Panc1 (cell line): Measurements from ENCODE around the gene RAPGEF1. TPM values are rescaled to one million over a fixed set of nuclear protein-coding genes. Genes with fewer than 3 reads are reported as not detected.

Source experiments
- ATAC-seq: fragments of 200-7000 bp; cut with Tn5 transposase; 2 replicates; pipeline ENCODE4 v1.9.1; 2020; ENCODE audit warnings: mild to moderate bottlenecking, moderate library complexity
- BruUV-seq: library from RNA; stranded (reverse); fragments of 400-500 nt; replicated peaks from 2 replicates; lab custom pipeline; 2021; lab: Mats Ljungman, UMichigan
- CTCF ChIA-PET: fragments of 300-600 bp; sonication (Branson Sonifier 250); formaldehyde crosslinking; loops from one replicate; lab custom pipeline; 2022; ENCODE audit warnings: antibody characterized with exemption; lab: Charles Lee
- POLR2A ChIA-PET: fragments of 300-600 bp; sonication (Branson Sonifier 250); formaldehyde crosslinking; loops from one replicate; lab custom pipeline; 2022; ENCODE audit warnings: antibody characterized with exemption; lab: Charles Lee
- DNase-seq: peaks from one replicate; pipeline ENCODE4 v3.0.0-alpha.2; 2010; ENCODE audit warnings: low read depth, low spot score
- H3K27ac ChIP-seq: 2 replicates; pipeline ENCODE4 v1.5.1; 2011; ENCODE audit warnings: mild to moderate bottlenecking, low read length, inconsistent platforms
- H3K27me3 ChIP-seq: fragments of 200-500 bp; sonication (Bioruptor generic); 2 replicates; pipeline ENCODE4 v1.6.0; 2014; ENCODE audit warnings: low read length, inconsistent platforms; ENCODE audit not compliant: control insufficient read depth, insufficient read depth
- H3K36me3 ChIP-seq: fragments of 200-500 bp; sonication (Bioruptor generic); 2 replicates; pipeline ENCODE4 v1.5.1; 2014; ENCODE audit warnings: inconsistent platforms, mild to moderate bottlenecking, low read length, moderate library complexity; ENCODE audit not compliant: control insufficient read depth, insufficient read depth
- H3K4me1 ChIP-seq: 2 replicates; pipeline ENCODE4 v1.5.1; 2011; ENCODE audit warnings: inconsistent platforms, mild to moderate bottlenecking, low read length, moderate library complexity; ENCODE audit not compliant: control insufficient read depth, insufficient read depth
- H3K4me3 ChIP-seq, 2 experiments: 2 replicates each; pipeline ENCODE4 v1.5.1; 2011 to 2012; ENCODE audit warnings: low read depth in 2 of 2, low read length in 2 of 2, mild to moderate bottlenecking in 2 of 2, inconsistent platforms in 1 of 2, moderate library complexity in 1 of 2
- H3K9me3 ChIP-seq: fragments of 200-500 bp; sonication (Bioruptor generic); 2 replicates; pipeline ENCODE4 v1.5.1; 2014; ENCODE audit warnings: low read depth, mild to moderate bottlenecking, inconsistent platforms, low read length, moderate library complexity; ENCODE audit not compliant: control insufficient read depth, insufficient read depth
- CTCF ChIP-seq: fragments of 450-650 bp; IDR thresholded peaks from 2 replicates; pipeline ENCODE4 v1.5.1; 2017; ENCODE audit warnings: mild to moderate bottlenecking
- POLR2AphosphoS5 ChIP-seq: IDR thresholded peaks from 2 replicates; pipeline ENCODE4 v1.6.1; 2012; ENCODE audit warnings: mild to moderate bottlenecking, low read depth, low read length, moderate library complexity
- SIN3A ChIP-seq: IDR thresholded peaks from 2 replicates; pipeline ENCODE4 v1.6.1; 2012; ENCODE audit warnings: low read depth, mild to moderate bottlenecking, low read length, moderate library complexity, borderline replicate concordance; ENCODE audit not compliant: insufficient read depth
- TCF7L2 ChIP-seq: IDR thresholded peaks from 2 replicates; pipeline ENCODE4 v1.6.1; 2011; ENCODE audit warnings: mild to moderate bottlenecking, low read depth, low read length, inconsistent platforms
- in situ Hi-C: cut with HindIII; loops from 2 replicates; pipeline ENCODE4 v1.10.0; 2016; ENCODE audit warnings: low sequenced_read_pairs, low pct_unique_long_range_greater_than_20kb
- intact Hi-C: fragments of 100-400 bp; cut with micrococcal nuclease; formaldehyde crosslinking; loops from one replicate; pipeline ENCODE4 v1.10.0; 2022; ENCODE audit not compliant: unreplicated experiment
- total RNA-seq: library from RNA; stranded (reverse); gene quantifications from one replicate; pipeline ENCODE4 v1.2.1, GENCODE V29; 2021; ENCODE audit not compliant: unreplicated experiment
- TF ChIP-seq, protein P1 (sequence below), 2 experiments: IDR thresholded peaks; 2 replicates each; pipeline ENCODE4 v1.6.1; 2011 to 2012; ENCODE audit warnings: low read depth in 2 of 2, control low read depth in 1 of 2, low read length in 1 of 2, mild to moderate bottlenecking in 1 of 2, moderate library complexity in 1 of 2; ENCODE audit not compliant: insufficient read depth in 1 of 2

RAPGEF1 gene
- total RNA-seq, 1 experiment from 2014 or later, result 86.8 TPM

- intact Hi-C loops, result no loop called here
- no peak overlapping the region for H3K4me3 ChIP-seq
- H3K36me3 ChIP-seq, result no peaks in the 10 kb centered on the region
- DNase-seq (no peak), ATAC-seq (no peak)
- CTCF ChIA-PET, result no interaction called here
- TF ChIP-seq SIN3A, result no peak
- no peak for TF ChIP-seq CTCF
- TF ChIP-seq, protein P1, sequence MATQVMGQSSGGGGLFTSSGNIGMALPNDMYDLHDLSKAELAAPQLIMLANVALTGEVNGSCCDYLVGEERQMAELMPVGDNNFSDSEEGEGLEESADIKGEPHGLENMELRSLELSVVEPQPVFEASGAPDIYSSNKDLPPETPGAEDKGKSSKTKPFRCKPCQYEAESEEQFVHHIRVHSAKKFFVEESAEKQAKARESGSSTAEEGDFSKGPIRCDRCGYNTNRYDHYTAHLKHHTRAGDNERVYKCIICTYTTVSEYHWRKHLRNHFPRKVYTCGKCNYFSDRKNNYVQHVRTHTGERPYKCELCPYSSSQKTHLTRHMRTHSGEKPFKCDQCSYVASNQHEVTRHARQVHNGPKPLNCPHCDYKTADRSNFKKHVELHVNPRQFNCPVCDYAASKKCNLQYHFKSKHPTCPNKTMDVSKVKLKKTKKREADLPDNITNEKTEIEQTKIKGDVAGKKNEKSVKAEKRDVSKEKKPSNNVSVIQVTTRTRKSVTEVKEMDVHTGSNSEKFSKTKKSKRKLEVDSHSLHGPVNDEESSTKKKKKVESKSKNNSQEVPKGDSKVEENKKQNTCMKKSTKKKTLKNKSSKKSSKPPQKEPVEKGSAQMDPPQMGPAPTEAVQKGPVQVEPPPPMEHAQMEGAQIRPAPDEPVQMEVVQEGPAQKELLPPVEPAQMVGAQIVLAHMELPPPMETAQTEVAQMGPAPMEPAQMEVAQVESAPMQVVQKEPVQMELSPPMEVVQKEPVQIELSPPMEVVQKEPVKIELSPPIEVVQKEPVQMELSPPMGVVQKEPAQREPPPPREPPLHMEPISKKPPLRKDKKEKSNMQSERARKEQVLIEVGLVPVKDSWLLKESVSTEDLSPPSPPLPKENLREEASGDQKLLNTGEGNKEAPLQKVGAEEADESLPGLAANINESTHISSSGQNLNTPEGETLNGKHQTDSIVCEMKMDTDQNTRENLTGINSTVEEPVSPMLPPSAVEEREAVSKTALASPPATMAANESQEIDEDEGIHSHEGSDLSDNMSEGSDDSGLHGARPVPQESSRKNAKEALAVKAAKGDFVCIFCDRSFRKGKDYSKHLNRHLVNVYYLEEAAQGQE (IDR thresholded peaks at IDR 0.05; ENCODE audit: insufficient read depth in 1 of 2, low read depth in 2 of 2, low read length in 1 of 2), result no peak
- no peak for TF ChIP-seq TCF7L2
- TF ChIP-seq POLR2AphosphoS5, result no peak
- POLR2A ChIA-PET, result no interaction called here
- no peaks in the 10 kb centered on the region for H3K9me3 ChIP-seq
- H3K27me3 ChIP-seq, result no peaks in the 10 kb centered on the region
- H3K4me1 ChIP-seq, result peaks cover 6% of the 10 kb centered on the region; the same call in 1 of the 2 replicates
- H3K27ac ChIP-seq, result no peak overlapping the region
- in situ Hi-C loops, result no loop called here
- BruUV-seq, result no TSS peak
Observed at GRCh38 chr9:131633491-131634031, 106.3 kb downstream of the RAPGEF1 start.

GRCh38 chr9:131631306-131631705 is 108.6 kb downstream of the RAPGEF1 start:
- CTCF ChIA-PET, result no interaction called here
- DNase-seq, result no peak
- POLR2A ChIA-PET, result no interaction called here
- no peaks in the 10 kb centered on the region for H3K36me3 ChIP-seq
- intact Hi-C loops, result no loop called here
- peaks cover 6% of the 10 kb centered on the region; the same call in 1 of the 2 replicates for H3K4me1 ChIP-seq
- H3K9me3 ChIP-seq, result no peaks in the 10 kb centered on the region
- no TSS peak for BruUV-seq
- no peak overlapping the region for H3K4me3 ChIP-seq
- TF ChIP-seq POLR2AphosphoS5 (no peak), SIN3A (no peak), CTCF (no peak), TCF7L2 (no peak)
- TF ChIP-seq, protein P1 (IDR thresholded peaks at IDR 0.05; ENCODE audit: insufficient read depth in 1 of 2, low read depth in 2 of 2, low read length in 1 of 2), result no peak
- H3K27ac ChIP-seq, result no peak overlapping the region
- in situ Hi-C loops, result no loop called here
- H3K27me3 ChIP-seq, result no peaks in the 10 kb centered on the region
- ATAC-seq, result no peak
